ENCODE results near the gene POP7.

Gene POP7

GRCh38 chr7:100680576-100681271 lies 25.2 kb upstream of the POP7 start:
- Histone ChIP-seq H3K4me3 (no peak overlapping the region), H3K27ac (peak overlapping the region in 1 of 2 donors; percentile 78)
- TF ChIP-seq CTCF (IDR thresholded peaks at IDR 0.05), result no peak
- no peak for DNase-seq (ENCODE audit: low spot score)

- peak overlapping the region in 1 of 2 donors; percentile 11 for H3K27ac ChIP-seq
- TF ChIP-seq CTCF (IDR thresholded peaks at IDR 0.05), result no peak
- DNase-seq (ENCODE audit: low spot score), result no peak
- no peak overlapping the region for H3K4me3 ChIP-seq
Measured at GRCh38 chr7:100681491-100682227, 24.3 kb upstream of the POP7 start.

- no peak overlapping the region for H3K4me3 ChIP-seq
- DNase-seq (ENCODE audit: low spot score), result no peak
- no peak for TF ChIP-seq CTCF (IDR thresholded peaks at IDR 0.05)
- H3K27ac ChIP-seq, result peak overlapping the region in 1 of 2 donors; percentile 11
Measured at GRCh38 chr7:100682228-100682741, 23.6 kb upstream of the POP7 start.

GRCh38 chr7:100682991-100683658 lies 22.8 kb upstream of the POP7 start:
- no peak overlapping the region for H3K27ac ChIP-seq
- no peak overlapping the region for H3K4me3 ChIP-seq
- no peak for TF ChIP-seq CTCF (IDR thresholded peaks at IDR 0.05)
- no peak for DNase-seq (ENCODE audit: low spot score)

GRCh38 chr7:100683659-100684533 lies 22.0 kb upstream of the POP7 start:
- no peak for TF ChIP-seq CTCF (IDR thresholded peaks at IDR 0.05)
- H3K4me3 ChIP-seq, result no peak overlapping the region
- no peak overlapping the region for H3K27ac ChIP-seq
- no peak for DNase-seq (ENCODE audit: low spot score)

GRCh38 chr7:100684534-100685042 lies 21.3 kb upstream of the POP7 start:
- Histone ChIP-seq H3K4me3 (no peak overlapping the region), H3K27ac (no peak overlapping the region)
- no peak for DNase-seq (ENCODE audit: low spot score)
- TF ChIP-seq CTCF (IDR thresholded peaks at IDR 0.05), result no peak

All from coronary artery (tissue), 2 donors.